ENCODE results near the gene RSBN1.
"Not testable (repeated sequence)": the region's sequence is repeated elsewhere in the genome, so short reads cannot be mapped to it uniquely, and the experiment has no call there.

Gene RSBN1

GRCh38 chr1:113734357-113735055 lies 77.8 kb downstream of the RSBN1 start:
- no peak for DNase-seq

DNA sequence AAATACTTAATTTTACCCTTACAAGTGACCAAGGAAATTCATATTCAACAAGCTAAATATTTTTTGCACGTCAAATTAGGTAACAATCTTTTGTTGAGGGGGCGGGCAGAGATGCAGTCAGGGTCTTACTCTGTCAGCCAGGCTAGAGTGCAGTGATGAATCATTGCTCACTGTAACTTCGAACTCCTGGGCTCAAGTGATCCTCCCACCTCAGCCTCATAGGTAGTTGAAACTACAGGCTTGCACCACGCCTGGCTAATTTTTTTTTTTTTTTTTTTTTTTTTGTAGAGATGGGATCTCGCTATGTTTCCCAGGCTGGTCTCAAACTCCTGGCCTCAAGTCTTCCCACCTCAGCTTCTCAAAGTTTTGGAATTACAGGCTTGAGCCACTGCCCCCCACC lies 79.5 kb downstream of the RSBN1 start:
- no peak for DNase-seq

DNA sequence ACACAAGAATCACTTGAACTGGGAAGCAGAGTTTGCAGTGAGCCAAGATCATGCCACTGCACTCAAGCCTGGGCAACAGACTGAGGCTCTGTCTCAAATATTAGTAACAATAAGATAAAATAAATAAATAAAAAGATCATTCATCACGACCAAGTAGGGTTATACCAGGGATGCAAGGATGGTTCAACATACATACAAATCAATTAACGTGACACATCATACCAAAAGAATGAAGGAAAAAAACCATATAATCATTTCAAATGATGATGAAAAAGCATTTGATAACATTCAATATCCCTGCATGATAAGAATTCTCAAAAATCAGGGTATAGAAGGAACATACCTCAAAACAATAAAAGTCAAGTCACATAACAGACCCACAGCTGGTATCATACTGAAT lies 91.3 kb downstream of the RSBN1 start:
- no peak for DNase-seq

DNA sequence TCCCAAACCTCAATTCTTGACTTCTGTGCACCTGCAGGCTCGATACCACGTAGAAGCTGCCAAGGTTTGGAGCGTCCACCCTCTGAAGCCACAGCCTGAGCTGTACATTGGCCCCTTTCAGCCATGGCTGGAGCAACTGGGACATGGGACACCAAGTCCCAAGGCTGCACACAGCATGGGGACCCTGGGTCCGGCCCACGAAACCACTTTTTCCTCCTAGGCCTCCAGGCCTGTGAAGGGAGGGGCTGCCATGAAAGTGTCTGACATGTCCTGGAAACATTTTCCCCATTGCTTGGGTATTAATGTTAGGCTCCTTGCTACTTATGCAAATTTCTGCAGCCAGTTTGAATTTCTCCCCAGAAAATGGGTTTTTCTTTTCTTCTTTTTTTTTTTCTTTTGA lies 93.7 kb downstream of the RSBN1 start:
- DNase-seq: not testable (repeated sequence)

GRCh38 chr1:113717506-113717905 lies 94.8 kb downstream of the RSBN1 start:
- DNase-seq: not testable (repeated sequence)

- no peak for DNase-seq
Observed at GRCh38 chr1:113714606-113715269, 97.5 kb downstream of the RSBN1 start.

Data from GDM1 (cell line).